Renal cortical epithelial cell (primary cell): Measurements from ENCODE around the gene C20orf202. TPM values are rescaled to one million over a fixed set of nuclear protein-coding genes. Genes with fewer than 3 reads are reported as not detected.
"Not testable (repeated sequence)": the region's sequence is repeated elsewhere in the genome, so short reads cannot be mapped to it uniquely, and the experiment has no call there.

Experiments used
- DNase-seq: peaks from one replicate; pipeline ENCODE4 v3.0.0-alpha.2; 2011; ENCODE audit warnings: low read depth
- total RNA-seq: library from RNA; depleted of rRNA; stranded (reverse); fragments of >200 nt; gene quantifications from 2 replicates; pipeline ENCODE4 v1.2.3, GENCODE V29; 2014

C20orf202 gene
- total RNA-seq, 1 donor from 2014 or later = 0.10 TPM

DNA sequence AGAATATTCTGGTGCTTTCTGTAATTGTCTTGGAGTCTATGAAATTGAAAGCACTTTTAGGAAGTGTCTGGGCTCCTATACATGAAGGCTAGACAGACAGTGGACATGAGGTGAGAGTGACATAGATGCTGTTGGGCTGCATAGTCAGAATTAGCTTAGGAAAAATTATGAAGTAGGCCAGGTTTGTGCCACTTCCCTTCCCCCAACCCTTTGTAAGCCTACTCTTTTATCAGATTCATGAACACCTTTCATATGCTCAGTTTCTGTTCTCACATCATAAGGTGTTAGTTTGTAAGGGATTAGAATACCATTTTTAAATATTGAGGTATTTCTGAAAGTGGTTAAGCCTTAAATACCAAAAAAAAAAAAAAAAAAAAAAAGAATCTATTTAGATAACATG lies 44.4 kb downstream of the C20orf202 start:
- DNase-seq = no peak

- DNase-seq = not testable (repeated sequence)
Observed at GRCh38 chr20:1250282-1250681, 47.0 kb downstream of the C20orf202 start.

DNA sequence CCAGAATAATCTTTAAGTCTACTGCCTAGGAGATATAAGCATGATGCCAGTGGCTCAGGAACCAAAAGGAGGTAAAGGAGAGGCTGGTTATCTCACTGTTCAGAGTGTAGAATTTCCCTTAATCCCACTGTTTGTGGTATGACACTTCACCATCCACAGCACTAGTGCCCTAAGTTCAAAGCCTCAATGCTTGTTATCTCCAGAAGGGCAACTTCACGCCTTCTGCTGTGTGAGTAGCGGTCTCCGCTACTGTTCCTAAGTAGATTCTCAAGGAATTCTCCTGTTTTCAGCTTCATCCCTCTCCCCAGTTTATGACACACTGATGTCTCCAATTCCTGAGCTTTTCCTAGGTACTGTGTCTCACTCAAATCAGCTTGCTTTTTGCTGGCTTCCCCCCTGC lies 49.2 kb downstream of the C20orf202 start:
- DNase-seq = no peak

DNA sequence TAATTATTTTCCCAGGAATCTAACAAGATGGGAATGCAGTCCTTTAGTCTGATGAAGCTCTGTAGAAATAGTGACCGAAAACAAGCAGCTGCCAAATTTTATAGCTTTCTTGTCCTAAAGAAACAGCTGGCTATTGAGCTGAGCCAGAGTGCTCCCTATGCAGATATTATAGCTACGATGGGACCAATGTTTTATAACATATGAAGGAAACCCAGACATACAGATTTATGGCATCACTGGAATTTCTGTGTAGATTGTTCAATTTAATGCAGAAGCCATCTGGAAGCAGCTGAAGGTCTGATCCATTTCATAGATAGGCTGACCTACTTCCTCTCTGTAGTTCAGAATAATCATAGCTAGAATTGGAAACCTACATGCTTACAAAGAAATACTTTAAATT lies 51.0 kb downstream of the C20orf202 start:
- no peak for DNase-seq

DNA sequence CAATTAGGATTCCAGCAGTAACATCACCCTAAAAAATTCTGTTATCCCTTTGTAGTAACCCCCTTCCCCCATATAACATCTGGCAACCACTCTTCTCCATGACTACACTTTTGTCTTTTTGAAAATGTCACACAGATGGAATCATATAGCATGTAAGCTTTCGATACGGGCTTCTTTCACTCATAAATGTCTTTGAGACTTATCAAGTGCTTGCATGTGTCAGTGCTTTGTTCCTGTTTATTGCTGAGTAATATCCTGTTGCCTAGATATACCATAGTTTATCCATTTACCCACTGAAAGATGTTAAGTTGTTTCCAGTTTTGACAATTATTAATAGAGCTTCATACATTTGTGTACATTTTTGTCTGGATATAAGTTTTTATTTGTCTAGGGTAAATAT lies 52.4 kb downstream of the C20orf202 start:
- DNase-seq = no peak

Other genes with a start within 250 kb of the C20orf202 start
- 0.05 TPM in 1 of 2 replicates, not detected in the other for gene RSPO4, start 201.1 kb upstream of the C20orf202 start, total RNA-seq
- gene PSMF1, start 84.9 kb upstream of the C20orf202 start, total RNA-seq = 41.7 and 68.4 TPM in 2 replicates
- gene TMEM74B, start 18.5 kb upstream of the C20orf202 start, total RNA-seq = 0.17 and 0.45 TPM in 2 replicates
- 0.35 TPM in 1 of 2 replicates, not detected in the other for gene RAD21L1, start 22.6 kb downstream of the C20orf202 start, total RNA-seq
- gene SNPH, start 62.8 kb downstream of the C20orf202 start, total RNA-seq = 5.9 and 14.2 TPM in 2 replicates
- gene SDCBP2, start 125.7 kb downstream of the C20orf202 start, total RNA-seq = 1.8 and 14.1 TPM in 2 replicates
- gene FKBP1A, start 189.6 kb downstream of the C20orf202 start, total RNA-seq = 131 and 138 TPM in 2 replicates